Fibroblast of mammary gland (primary cell): Measurements from ENCODE around the gene KIAA0825.
A peak's percentile ranks its signal among the peaks of the same experiment; 100 is the strongest.
"Not testable (repeated sequence)": the region's sequence is repeated elsewhere in the genome, so short reads cannot be mapped to it uniquely, and the experiment has no call there.

Source experiments
- DNase-seq: peaks from one replicate; pipeline ENCODE4 v3.0.0-alpha.2; 2010; ENCODE audit warnings: low read depth
- H3K4me3 ChIP-seq: 2 replicates; pipeline ENCODE4 v1.5.1; 2011; ENCODE audit warnings: low read depth, mild to moderate bottlenecking, low read length, moderate library complexity; ENCODE audit not compliant: control insufficient read depth
- CTCF ChIP-seq: conservative IDR thresholded peaks from 2 replicates; pipeline ENCODE4 v1.5.1; 2011; ENCODE audit warnings: low read depth, low read length, inconsistent platforms; ENCODE audit not compliant: control insufficient read depth, insufficient read depth

KIAA0825 gene

GRCh38 chr5:94125107-94125506 lies 493.3 kb downstream of the KIAA0825 start:
- DNase-seq = no peak
- TF ChIP-seq CTCF = no peak
- H3K4me3 ChIP-seq = no peak overlapping the region

GRCh38 chr5:94116317-94116716 lies 502.1 kb downstream of the KIAA0825 start:
- not testable (repeated sequence) for DNase-seq, H3K4me3 ChIP-seq

- DNase-seq = no peak
- TF ChIP-seq CTCF = no peak
- no peak overlapping the region for H3K4me3 ChIP-seq
These were observed 505.3 kb downstream of the KIAA0825 start for GRCh38 chr5:94113087-94113486.

- DNase-seq = peak; percentile 95
- peak; percentile 3 for TF ChIP-seq CTCF
- H3K4me3 ChIP-seq = peak overlapping the region; percentile 77
These were observed 507.0 kb downstream of the KIAA0825 start for GRCh38 chr5:94111209-94112004.

- DNase-seq = no peak
- H3K4me3 ChIP-seq = no peak overlapping the region
- no peak for TF ChIP-seq CTCF
These were observed 514.7 kb downstream of the KIAA0825 start for GRCh38 chr5:94103514-94104245.
